ENCODE measurements around the gene FAM170B. TPM values are rescaled to one million over a fixed set of nuclear protein-coding genes. Genes with fewer than 3 reads are reported as not detected.

Gene FAM170B
- total RNA-seq, 2 donors from 2014 or later = not detected

DNA sequence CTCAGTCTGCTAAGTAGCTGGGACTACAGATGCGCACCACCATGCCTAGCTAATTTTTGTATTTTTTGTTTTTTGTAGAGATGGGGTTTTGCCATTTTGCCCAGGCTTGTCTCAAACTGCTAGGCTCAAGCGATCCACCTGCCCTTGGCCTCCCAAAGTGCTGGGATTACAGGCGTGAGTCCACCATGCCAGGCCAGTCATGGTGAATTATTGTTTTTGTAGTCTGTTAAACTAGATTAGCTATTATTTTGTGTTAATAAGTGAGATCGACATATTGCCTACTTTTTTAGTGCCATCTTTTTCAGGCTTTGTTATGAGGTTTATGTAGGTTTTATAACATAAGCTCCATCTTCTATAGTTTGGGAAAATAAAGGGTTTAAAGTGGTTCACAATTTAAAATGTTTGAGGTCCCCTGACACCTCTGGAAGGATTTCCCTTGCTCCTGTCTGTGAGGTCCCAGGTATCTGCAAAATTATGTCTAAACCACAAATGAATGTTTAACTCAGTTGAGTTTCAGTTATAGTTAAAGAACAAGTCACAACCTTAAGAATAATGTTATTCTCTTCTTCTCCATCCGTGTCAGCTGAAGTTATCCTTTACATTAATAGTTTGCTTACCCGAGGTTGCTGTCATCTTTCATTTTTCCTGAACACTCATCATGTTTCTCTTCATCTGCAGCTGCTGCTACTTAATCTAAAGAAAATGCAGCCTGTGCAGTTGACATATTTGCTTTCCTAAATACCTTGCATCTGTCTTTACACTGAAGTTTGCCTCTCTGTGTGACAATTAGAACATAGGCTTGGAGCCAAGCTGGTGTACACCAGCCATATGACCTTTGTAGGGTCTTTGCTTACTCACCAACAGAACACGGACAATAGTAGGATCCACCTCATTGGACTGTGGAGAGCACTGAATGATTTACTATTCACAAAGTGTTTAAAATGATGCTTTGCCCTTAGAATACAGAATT, 9.6 kb downstream of the FAM170B start:
- H3K4me1 ChIP-seq = no peaks in the 10 kb centered on the region
- H3K27me3 ChIP-seq = no peaks in the 10 kb centered on the region
- no peaks in the 10 kb centered on the region for H3K9me3 ChIP-seq
- H3K27ac ChIP-seq = no peak overlapping the region
- H3K4me3 ChIP-seq = no peak overlapping the region
- intact Hi-C loops (cut with DNase I) = no loop called here
- no peak for TF ChIP-seq CTCF (IDR thresholded peaks at IDR 0.05)
- H3K9ac ChIP-seq (ENCODE audit: low read depth in 2 of 2, low read length in 2 of 2) = no peak overlapping the region
- H3K36me3 ChIP-seq = no peaks in the 10 kb centered on the region
- DNase-seq = no peak

GRCh38 chr10:49120911-49121310, 12.9 kb downstream of the FAM170B start:
- H3K4me1 ChIP-seq = no peaks in the 10 kb centered on the region
- H3K27ac ChIP-seq = no peak overlapping the region
- H3K9ac ChIP-seq (ENCODE audit: low read depth in 2 of 2, low read length in 2 of 2) = no peak overlapping the region
- intact Hi-C loops (cut with DNase I) = no loop called here
- no peak for DNase-seq
- no peak for TF ChIP-seq CTCF (IDR thresholded peaks at IDR 0.05)
- H3K9me3 ChIP-seq = no peaks in the 10 kb centered on the region
- no peaks in the 10 kb centered on the region for H3K36me3 ChIP-seq
- no peaks in the 10 kb centered on the region for H3K27me3 ChIP-seq
- no peak overlapping the region for H3K4me3 ChIP-seq

- Histone ChIP-seq H3K9me3 (no peaks in the 10 kb centered on the region), H3K4me3 (no peak overlapping the region), H3K9ac (ENCODE audit: low read depth in 2 of 2, low read length in 2 of 2) (no peak overlapping the region), H3K36me3 (no peaks in the 10 kb centered on the region), H3K27ac (no peak overlapping the region), H3K4me1 (no peaks in the 10 kb centered on the region), H3K27me3 (peaks cover 3% of the 10 kb centered on the region)
- no peak for TF ChIP-seq CTCF (IDR thresholded peaks at IDR 0.05)
- no peak for DNase-seq
- intact Hi-C loops (cut with DNase I) = no loop called here
Measured at GRCh38 chr10:49119746-49120145, 14.1 kb downstream of the FAM170B start.

- DNase-seq = no peak
- Histone ChIP-seq H3K9me3 (no peaks in the 10 kb centered on the region), H3K27me3 (peaks cover 4% of the 10 kb centered on the region), H3K4me3 (no peak overlapping the region), H3K36me3 (no peaks in the 10 kb centered on the region), H3K4me1 (no peaks in the 10 kb centered on the region), H3K9ac (ENCODE audit: low read depth in 2 of 2, low read length in 2 of 2) (no peak overlapping the region), H3K27ac (no peak overlapping the region)
- TF ChIP-seq CTCF (IDR thresholded peaks at IDR 0.05) = no peak
- intact Hi-C loops (cut with DNase I) = no loop called here
Measured at GRCh38 chr10:49118430-49119074, 15.3 kb downstream of the FAM170B start.

GRCh38 chr10:49117376-49118070, 16.3 kb downstream of the FAM170B start:
- no peak overlapping the region for H3K27ac ChIP-seq
- no peak overlapping the region for H3K4me3 ChIP-seq
- no peak overlapping the region for H3K9ac ChIP-seq (ENCODE audit: low read depth in 2 of 2, low read length in 2 of 2)
- no peaks in the 10 kb centered on the region for H3K36me3 ChIP-seq
- no peaks in the 10 kb centered on the region for H3K9me3 ChIP-seq
- intact Hi-C loops (cut with DNase I) = no loop called here
- peaks cover 4% of the 10 kb centered on the region for H3K27me3 ChIP-seq
- TF ChIP-seq CTCF (IDR thresholded peaks at IDR 0.05) = no peak
- DNase-seq = no peak
- no peaks in the 10 kb centered on the region for H3K4me1 ChIP-seq
